ENCODE data around the gene DNAH1.

The DNAH1 gene

GRCh38 chr3:52403271-52403841 is 87.2 kb downstream of the DNAH1 start:
- no peak for DNase-seq (ENCODE audit: low read depth)

- DNase-seq (ENCODE audit: low read depth): no peak
Observed at GRCh38 chr3:52403955-52404354, 87.8 kb downstream of the DNAH1 start.

GRCh38 chr3:52404391-52404790 is 88.3 kb downstream of the DNAH1 start:
- DNase-seq (ENCODE audit: low read depth): no peak

GRCh38 chr3:52405066-52405465 is 88.9 kb downstream of the DNAH1 start:
- DNase-seq (ENCODE audit: low read depth): no peak

- DNase-seq (ENCODE audit: low read depth): no peak
Observed at GRCh38 chr3:52405601-52406110, 89.5 kb downstream of the DNAH1 start.

- no peak for DNase-seq (ENCODE audit: low read depth)
Observed at GRCh38 chr3:52406231-52406661, 90.1 kb downstream of the DNAH1 start.

GRCh38 chr3:52406791-52407510 is 90.8 kb downstream of the DNAH1 start:
- DNase-seq (ENCODE audit: low read depth): no peak

- DNase-seq (ENCODE audit: low read depth): no peak
Observed at GRCh38 chr3:52407779-52408178, 91.7 kb downstream of the DNAH1 start.

GRCh38 chr3:52408466-52408865 is 92.3 kb downstream of the DNAH1 start:
- no peak for DNase-seq (ENCODE audit: low read depth)

- DNase-seq (ENCODE audit: low read depth): no peak
Observed at GRCh38 chr3:52415800-52416199, 99.7 kb downstream of the DNAH1 start.

GRCh38 chr3:52420388-52420787 is 104.3 kb downstream of the DNAH1 start:
- DNase-seq (ENCODE audit: low read depth): no peak

GRCh38 chr3:52422669-52423068 is 106.5 kb downstream of the DNAH1 start:
- no peak for DNase-seq (ENCODE audit: low read depth)

GRCh38 chr3:52423173-52423572 is 107.1 kb downstream of the DNAH1 start:
- DNase-seq (ENCODE audit: low read depth): no peak

GRCh38 chr3:52428151-52429005 is 112.3 kb downstream of the DNAH1 start:
- DNase-seq (ENCODE audit: low read depth): no peak

GRCh38 chr3:52429031-52429430 is 112.9 kb downstream of the DNAH1 start:
- DNase-seq (ENCODE audit: low read depth): no peak

- DNase-seq (ENCODE audit: low read depth): no peak
Observed at GRCh38 chr3:52429779-52430415, 113.8 kb downstream of the DNAH1 start.

GRCh38 chr3:52430416-52430810 is 114.3 kb downstream of the DNAH1 start:
- no peak for DNase-seq (ENCODE audit: low read depth)

GRCh38 chr3:52431459-52432223 is 115.5 kb downstream of the DNAH1 start:
- DNase-seq (ENCODE audit: low read depth): no peak

GRCh38 chr3:52432225-52432624 is 116.1 kb downstream of the DNAH1 start:
- no peak for DNase-seq (ENCODE audit: low read depth)

GRCh38 chr3:52432691-52433141 is 116.6 kb downstream of the DNAH1 start:
- no peak for DNase-seq (ENCODE audit: low read depth)

- DNase-seq (ENCODE audit: low read depth): no peak
Observed at GRCh38 chr3:52433328-52433995, 117.3 kb downstream of the DNAH1 start.
